OCI-LY1 (cell line): ENCODE measurements around the gene ZSCAN10.

Experiments
- H2AFZ ChIP-seq: fragments of 200-600 bp; sonication (generic), shearing (Covaris generic); 2 replicates; pipeline ENCODE4 v1.6.0; 2014; ENCODE audit warnings: antibody characterized with exemption, mild to moderate bottlenecking, low read length
- H3F3A ChIP-seq: fragments of 200-600 bp; sonication (generic), shearing (Covaris generic); 2 replicates; pipeline ENCODE4 v1.6.0; 2014; ENCODE audit warnings: mild to moderate bottlenecking, antibody characterized with exemption, low read length, moderate library complexity; ENCODE audit not compliant: insufficient read depth
- H3K27ac ChIP-seq: fragments of 200-600 bp; sonication (generic); 2 replicates; pipeline ENCODE4 v1.5.1; 2014; ENCODE audit warnings: low read length, mixed run types, mild to moderate bottlenecking, low read depth; ENCODE audit not compliant: poor library complexity, severe bottlenecking
- H3K27me3 ChIP-seq: fragments of 200-600 bp; sonication (generic); 2 replicates; pipeline ENCODE4 v1.6.0; 2014; ENCODE audit warnings: antibody characterized with exemption, mild to moderate bottlenecking, low read length, moderate library complexity; ENCODE audit not compliant: insufficient read depth
- H3K36me3 ChIP-seq: fragments of 200-600 bp; sonication (generic); 2 replicates; pipeline ENCODE4 v1.6.1; 2014; ENCODE audit warnings: mild to moderate bottlenecking, antibody characterized with exemption, low read length, moderate library complexity, mixed read lengths; ENCODE audit not compliant: insufficient read depth
- H3K4me1 ChIP-seq: fragments of 200-600 bp; sonication (generic); 2 replicates; pipeline ENCODE4 v1.5.1; 2014; ENCODE audit warnings: mild to moderate bottlenecking, low read length, moderate library complexity; ENCODE audit not compliant: insufficient read depth, severe bottlenecking
- H3K4me2 ChIP-seq: fragments of 200-600 bp; sonication (generic), shearing (Covaris generic); 2 replicates; pipeline ENCODE4 v1.6.1; 2014; ENCODE audit warnings: low read length
- H3K4me3 ChIP-seq: fragments of 200-600 bp; sonication (generic); 2 replicates; pipeline ENCODE4 v1.5.1; 2014; ENCODE audit warnings: low read length, low read depth, mild to moderate bottlenecking, mixed read lengths; ENCODE audit not compliant: poor library complexity, severe bottlenecking
- H3K79me2 ChIP-seq: fragments of 200-600 bp; shearing (Covaris generic); 2 replicates; pipeline ENCODE4 v1.6.1; 2016; ENCODE audit warnings: mixed run types, low read length, mixed read lengths; ENCODE audit not compliant: insufficient read depth
- H3K9ac ChIP-seq: fragments of 200-600 bp; sonication (generic), shearing (Covaris generic); 2 replicates; pipeline ENCODE4 v1.6.1; 2014; ENCODE audit warnings: mild to moderate bottlenecking, low read length, mixed read lengths
- H3K9me2 ChIP-seq: fragments of 200-600 bp; sonication (generic), shearing (Covaris generic); 2 replicates; pipeline ENCODE4 v1.6.1; 2014; ENCODE audit warnings: low read depth, mild to moderate bottlenecking, low read length, mixed read lengths
- H3K9me3 ChIP-seq: fragments of 200-600 bp; shearing (Covaris generic); 2 replicates; pipeline ENCODE4 v1.6.1; 2014; ENCODE audit warnings: low read length, mixed read lengths
- H4K20me1 ChIP-seq: fragments of 200-600 bp; sonication (generic), shearing (Covaris generic); 2 replicates; pipeline ENCODE4 v1.6.0; 2016; ENCODE audit warnings: mild to moderate bottlenecking, low read length; ENCODE audit not compliant: insufficient read depth
- EZH2 ChIP-seq: fragments of 200-600 bp; sonication (generic), shearing (Covaris generic); IDR thresholded peaks from 2 replicates; pipeline ENCODE4 v1.8.0; 2017; ENCODE audit warnings: borderline replicate concordance, mixed run types, mild to moderate bottlenecking, antibody characterized with exemption, low read length, moderate library complexity, mixed read lengths
- TF ChIP-seq, protein P1 (sequence below): fragments of 200-600 bp; sonication (generic), shearing (Covaris generic); IDR thresholded peaks from 2 replicates; pipeline ENCODE4 v1.5.1; 2017; ENCODE audit warnings: mild to moderate bottlenecking, antibody characterized with exemption, low read length, moderate library complexity, mixed read lengths

ZSCAN10 gene

DNA sequence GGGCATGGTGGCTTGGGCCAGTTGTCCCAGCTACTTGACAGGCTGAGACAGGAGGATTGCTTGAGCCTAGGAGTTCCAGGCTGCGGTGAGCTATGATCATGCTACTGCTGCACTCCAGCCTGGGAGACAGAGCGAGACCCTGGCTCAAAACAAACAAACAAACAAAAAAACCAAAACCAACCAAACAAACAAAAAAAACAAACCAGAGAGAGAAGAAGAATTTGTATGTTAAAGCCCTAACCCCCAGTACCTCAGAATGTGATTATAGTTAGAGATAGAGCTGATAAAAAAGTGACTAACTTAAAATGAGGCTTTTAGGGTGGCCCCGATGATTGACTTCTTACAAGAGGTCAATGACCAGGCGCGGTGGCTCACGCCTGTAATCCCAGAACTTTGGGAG is 54.4 kb downstream of the ZSCAN10 start:
- H4K20me1 ChIP-seq = no peaks in the 10 kb centered on the region
- H3F3A ChIP-seq = no peaks in the 10 kb centered on the region
- H3K27me3 ChIP-seq = 0 out of 2 replicates have a peak, but pooled peaks cover 4% of the 10 kb centered on the region
- H3K4me3 ChIP-seq = no peak overlapping the region
- no peaks in the 10 kb centered on the region for H3K9me2 ChIP-seq
- no peaks in the 10 kb centered on the region for H3K79me2 ChIP-seq
- peaks cover 4% of the 10 kb centered on the region for H3K4me1 ChIP-seq
- no peaks in the 10 kb centered on the region for H3K36me3 ChIP-seq
- TF ChIP-seq, protein P1, sequence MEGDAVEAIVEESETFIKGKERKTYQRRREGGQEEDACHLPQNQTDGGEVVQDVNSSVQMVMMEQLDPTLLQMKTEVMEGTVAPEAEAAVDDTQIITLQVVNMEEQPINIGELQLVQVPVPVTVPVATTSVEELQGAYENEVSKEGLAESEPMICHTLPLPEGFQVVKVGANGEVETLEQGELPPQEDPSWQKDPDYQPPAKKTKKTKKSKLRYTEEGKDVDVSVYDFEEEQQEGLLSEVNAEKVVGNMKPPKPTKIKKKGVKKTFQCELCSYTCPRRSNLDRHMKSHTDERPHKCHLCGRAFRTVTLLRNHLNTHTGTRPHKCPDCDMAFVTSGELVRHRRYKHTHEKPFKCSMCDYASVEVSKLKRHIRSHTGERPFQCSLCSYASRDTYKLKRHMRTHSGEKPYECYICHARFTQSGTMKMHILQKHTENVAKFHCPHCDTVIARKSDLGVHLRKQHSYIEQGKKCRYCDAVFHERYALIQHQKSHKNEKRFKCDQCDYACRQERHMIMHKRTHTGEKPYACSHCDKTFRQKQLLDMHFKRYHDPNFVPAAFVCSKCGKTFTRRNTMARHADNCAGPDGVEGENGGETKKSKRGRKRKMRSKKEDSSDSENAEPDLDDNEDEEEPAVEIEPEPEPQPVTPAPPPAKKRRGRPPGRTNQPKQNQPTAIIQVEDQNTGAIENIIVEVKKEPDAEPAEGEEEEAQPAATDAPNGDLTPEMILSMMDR = no peak
- no peak for TF ChIP-seq EZH2
- H3K27ac ChIP-seq = no peak overlapping the region
- no peak overlapping the region for H3K9ac ChIP-seq
- no peak overlapping the region for H2AFZ ChIP-seq
- H3K9me3 ChIP-seq = no peaks in the 10 kb centered on the region
- no peak overlapping the region for H3K4me2 ChIP-seq

- H4K20me1 ChIP-seq = no peaks in the 10 kb centered on the region
- peaks cover 10% of the 10 kb centered on the region for H3K27me3 ChIP-seq
- no peak overlapping the region for H3K4me3 ChIP-seq
- H3K4me1 ChIP-seq = peaks cover 4% of the 10 kb centered on the region
- H3K9ac ChIP-seq = no peak overlapping the region
- H3F3A ChIP-seq = no peaks in the 10 kb centered on the region
- TF ChIP-seq, protein P1 = no peak
- no peak for TF ChIP-seq EZH2
- H3K79me2 ChIP-seq = no peaks in the 10 kb centered on the region
- H3K4me2 ChIP-seq = no peak overlapping the region
- no peak overlapping the region for H2AFZ ChIP-seq
- H3K9me3 ChIP-seq = no peaks in the 10 kb centered on the region
- H3K36me3 ChIP-seq = no peaks in the 10 kb centered on the region
- H3K27ac ChIP-seq = no peak overlapping the region
- no peaks in the 10 kb centered on the region for H3K9me2 ChIP-seq
Observed at GRCh38 chr16:3042376-3042775, 56.7 kb downstream of the ZSCAN10 start.

GRCh38 chr16:3038896-3039295 is 60.2 kb downstream of the ZSCAN10 start:
- Histone ChIP-seq H3K27me3 (peaks cover 10% of the 10 kb centered on the region), H3K4me1 (no peaks in the 10 kb centered on the region), H3K4me2 (no peak overlapping the region), H2AFZ (no peak overlapping the region), H3K4me3 (no peak overlapping the region), H3K79me2 (no peaks in the 10 kb centered on the region), H3K9me3 (no peaks in the 10 kb centered on the region), H4K20me1 (no peaks in the 10 kb centered on the region), H3F3A (no peaks in the 10 kb centered on the region), H3K36me3 (no peaks in the 10 kb centered on the region), H3K9ac (no peak overlapping the region), H3K9me2 (no peaks in the 10 kb centered on the region), H3K27ac (no peak overlapping the region)
- TF ChIP-seq EZH2 = no peak
- TF ChIP-seq, protein P1 = no peak
